Upper lobe of left lung (tissue), 6 donors: ENCODE data around the gene VAMP7. TPM values are rescaled to one million over a fixed set of nuclear protein-coding genes. Genes with fewer than 3 reads are reported as not detected.

Source experiments
- ATAC-seq, 2 donors: fragments of 200-7000 bp; cut with Tn5 transposase; one replicate each; pipeline ENCODE4 v1.9.1; 2022; ENCODE audit warnings: mild to moderate bottlenecking in 2 of 2, moderate library complexity in 2 of 2; ENCODE audit not compliant: low FRiP score in 2 of 2
- DNase-seq, 2 donors: peaks; one replicate each; pipeline ENCODE4 v3.0.0-alpha.2; 2019 to 2020
- H3K27ac ChIP-seq, 4 donors: fragments of 200-600 bp; sonication (generic); one replicate each; pipeline ENCODE4 v1.5.1; 2016 to 2019
- H3K27me3 ChIP-seq, 4 donors: fragments of 200-600 bp; sonication (generic); one replicate each; pipeline ENCODE4 v1.5.1; 2017 to 2019
- H3K36me3 ChIP-seq, 4 donors: fragments of 200-600 bp; sonication (generic); one replicate each; pipeline ENCODE4 v1.5.1; 2016 to 2019
- H3K4me1 ChIP-seq, 4 donors: fragments of 200-600 bp; sonication (generic); one replicate each; pipeline ENCODE4 v1.5.1; 2018 to 2019
- H3K4me3 ChIP-seq, 4 donors: fragments of 200-600 bp; sonication (generic); one replicate each; pipeline ENCODE4 v1.5.1; 2017 to 2019; ENCODE audit warnings: mild to moderate bottlenecking in 2 of 4, moderate library complexity in 1 of 4
- H3K9me3 ChIP-seq, 4 donors: fragments of 200-600 bp; sonication (generic); one replicate each; pipeline ENCODE4 v1.5.1; 2018 to 2019
- CTCF ChIP-seq, 6 experiments: fragments of 450-650 bp in 4 of 6; fragments of 200-600 bp in 2 of 6; sonication (generic) in 2 of 6; IDR thresholded peaks; one replicate each; pipeline ENCODE4 v1.5.1; 2016 to 2019; ENCODE audit warnings: antibody characterized with exemption in 6 of 6
- EP300 ChIP-seq, 4 donors: sonication (generic); formaldehyde crosslinking; IDR thresholded peaks; one replicate each; pipeline ENCODE4 v1.5.1; 2017; ENCODE audit warnings: antibody characterized with exemption in 4 of 4, control low read depth in 2 of 4
- POLR2A ChIP-seq, 4 donors: fragments of 450-650 bp; IDR thresholded peaks; one replicate each; pipeline ENCODE4 v1.5.1; 2016 to 2017; ENCODE audit warnings: antibody characterized with exemption in 4 of 4, mild to moderate bottlenecking in 2 of 4
- POLR2AphosphoS5 ChIP-seq, 2 donors: sonication (generic); formaldehyde crosslinking; IDR thresholded peaks; one replicate each; pipeline ENCODE4 v1.5.1; 2017; ENCODE audit warnings: antibody characterized with exemption in 2 of 2
- WGBS, 2 donors: methylation state at CpG; one replicate each; pipeline ENCODE4 v1.1.5; 2017 to 2018; 5-methylcytosine and 5-hydroxymethylcytosine counted together
- total RNA-seq, 6 donors: library from RNA; depleted of rRNA in 4 of 6; stranded (reverse); fragments of >200 nt in 4 of 6; gene quantifications; one replicate each; pipeline versions ENCODE4 v1.1.0 to v1.2.1, GENCODE V29; 2016 to 2021
- donor health status: DM: no; HTN: no; CAD: no; lungs with moderate emphysema.
- donor health status: DM: no; HTN: yes; CAD: no; lungs with severe emphysema.

The VAMP7 gene
- total RNA-seq, 6 donors from 2014 or later = 18.9 to 32.7 (median 29.4) TPM

- 47 to 64% methylated on average over 28 to 31 of the region's 31 CpGs for WGBS, 2 donors
- peak in 1 of 2 donors; percentile 59 for DNase-seq
- peak overlapping the region in 1 of 4 donors; percentile 8 for H3K4me3 ChIP-seq
Measured at GRCh38 chrX:155874571-155875244, 6.4 kb upstream of the VAMP7 start.

GRCh38 chrX:155876704-155877103, 4.4 kb upstream of the VAMP7 start:
- Histone ChIP-seq H3K36me3 (no peaks in the 10 kb centered on the region), H3K27ac (no peak overlapping the region), H3K9me3 (no peaks in the 10 kb centered on the region), H3K4me1 (peaks cover 0 to under 1% (median 0%) of the 10 kb centered on the region in 4 donors), H3K4me3 (no peak overlapping the region), H3K27me3 (peaks cover 0 to 2% (median 0%) of the 10 kb centered on the region in 4 donors)
- no peak for ATAC-seq
- 43 to 44% methylated on average over 3 of the region's 3 CpGs for WGBS, 2 donors
- TF ChIP-seq POLR2AphosphoS5 (IDR thresholded peaks at IDR 0.05) = no peak
- no peak for TF ChIP-seq CTCF (IDR thresholded peaks at IDR 0.05)
- TF ChIP-seq EP300 (IDR thresholded peaks at IDR 0.05) = no peak
- TF ChIP-seq POLR2A (IDR thresholded peaks at IDR 0.05) = no peak
- DNase-seq = no peak

More at GRCh38 chrX:155874571-155875244, 6.4 kb upstream of the VAMP7 start:
- peak in 1 of 2 donors; percentile 31 for ATAC-seq
- Histone ChIP-seq H3K27ac (no peak overlapping the region), H3K4me1 (no peaks in the 10 kb centered on the region), H3K27me3 (peaks cover 0 to 2% (median 0%) of the 10 kb centered on the region in 4 donors), H3K9me3 (no peaks in the 10 kb centered on the region), H3K36me3 (no peaks in the 10 kb centered on the region)
- no peak for TF ChIP-seq POLR2AphosphoS5 (IDR thresholded peaks at IDR 0.05)
- no peak for TF ChIP-seq POLR2A (IDR thresholded peaks at IDR 0.05)
- TF ChIP-seq CTCF (IDR thresholded peaks at IDR 0.05) = no peak
- no peak for TF ChIP-seq EP300 (IDR thresholded peaks at IDR 0.05)

GRCh38 chrX:155877288-155877687, 3.9 kb upstream of the VAMP7 start:
- H3K4me1 ChIP-seq = peaks cover 0 to 6% (median 0%) of the 10 kb centered on the region in 4 donors
- no peak for TF ChIP-seq POLR2AphosphoS5 (IDR thresholded peaks at IDR 0.05)
- no peaks in the 10 kb centered on the region for H3K36me3 ChIP-seq
- DNase-seq (no peak), ATAC-seq (no peak)
- 15 to 35% methylated on average over 1 of the region's 1 CpG for WGBS, 2 donors
- no peak overlapping the region for H3K4me3 ChIP-seq
- H3K27ac ChIP-seq = no peak overlapping the region
- H3K27me3 ChIP-seq = peaks cover 0 to 2% (median 0%) of the 10 kb centered on the region in 4 donors
- no peaks in the 10 kb centered on the region for H3K9me3 ChIP-seq

- Histone ChIP-seq H3K4me3 (peak overlapping the region in 3 of 4 donors; percentile 51 to 70 (median 69)), H3K27ac (peak overlapping the region in 3 of 4 donors; percentile 80 to 92 (median 81)), H3K27me3 (peaks cover 0 to 2% (median 0%) of the 10 kb centered on the region in 4 donors), H3K36me3 (no peaks in the 10 kb centered on the region), H3K9me3 (no peaks in the 10 kb centered on the region), H3K4me1 (peaks cover 0 to 10% (median 1%) of the 10 kb centered on the region in 4 donors)
- WGBS, 2 donors = 39 to 47% methylated on average over 13 of the region's 13 CpGs
- ATAC-seq (peak in 1 of 2 donors; percentile 37), DNase-seq (no peak)
- TF ChIP-seq POLR2A (IDR thresholded peaks at IDR 0.05) (no peak), EP300 (IDR thresholded peaks at IDR 0.05) (no peak), POLR2AphosphoS5 (IDR thresholded peaks at IDR 0.05) (no peak), CTCF (IDR thresholded peaks at IDR 0.05) (no peak)
Measured at GRCh38 chrX:155880586-155881157, 473 bp upstream of the VAMP7 start.

GRCh38 chrX:155886409-155886808, 5.3 kb downstream of the VAMP7 start:
- H3K27me3 ChIP-seq = no peaks in the 10 kb centered on the region
- DNase-seq (no peak), ATAC-seq (no peak)
- no peak overlapping the region for H3K4me3 ChIP-seq
- H3K36me3 ChIP-seq = peaks cover 0 to 19% (median 0%) of the 10 kb centered on the region in 4 donors
- no peaks in the 10 kb centered on the region for H3K9me3 ChIP-seq
- no peak overlapping the region for H3K27ac ChIP-seq
- no peak for TF ChIP-seq EP300 (IDR thresholded peaks at IDR 0.05)
- WGBS, 2 donors = 77 to 80% methylated on average over 2 of the region's 2 CpGs
- H3K4me1 ChIP-seq = peaks cover 0 to 20% (median 4%) of the 10 kb centered on the region in 4 donors
